ENCODE results near the gene SUMF1.

SUMF1 gene

GRCh38 chr3:4418156-4418555, 48.9 kb downstream of the SUMF1 start:
- in situ Hi-C loops (cut with MboI; ENCODE audit: low sequenced_read_pairs): no loop called here

- in situ Hi-C loops (cut with MboI; ENCODE audit: low sequenced_read_pairs): no loop called here
These were observed 49.6 kb downstream of the SUMF1 start for GRCh38 chr3:4417449-4417848.

- in situ Hi-C loops (cut with MboI; ENCODE audit: low sequenced_read_pairs): no loop called here
These were observed 50.1 kb downstream of the SUMF1 start for GRCh38 chr3:4416961-4417360.

GRCh38 chr3:4416427-4416945, 50.6 kb downstream of the SUMF1 start:
- in situ Hi-C loops (cut with MboI; ENCODE audit: low sequenced_read_pairs): no loop called here

- in situ Hi-C loops (cut with MboI; ENCODE audit: low sequenced_read_pairs): no loop called here
These were observed 53.6 kb downstream of the SUMF1 start for GRCh38 chr3:4413467-4413866.

- in situ Hi-C loops (cut with MboI; ENCODE audit: low sequenced_read_pairs): no loop called here
These were observed 55.2 kb downstream of the SUMF1 start for GRCh38 chr3:4411833-4412232.

GRCh38 chr3:4411236-4411635, 55.8 kb downstream of the SUMF1 start:
- in situ Hi-C loops (cut with MboI; ENCODE audit: low sequenced_read_pairs): no loop called here

GRCh38 chr3:4410606-4411005, 56.5 kb downstream of the SUMF1 start:
- in situ Hi-C loops (cut with MboI; ENCODE audit: low sequenced_read_pairs): no loop called here

GRCh38 chr3:4409971-4410573, 57.0 kb downstream of the SUMF1 start:
- in situ Hi-C loops (cut with MboI; ENCODE audit: low sequenced_read_pairs): no loop called here

- in situ Hi-C loops (cut with MboI; ENCODE audit: low sequenced_read_pairs): no loop called here
These were observed 57.7 kb downstream of the SUMF1 start for GRCh38 chr3:4409415-4409814.

- in situ Hi-C loops (cut with MboI; ENCODE audit: low sequenced_read_pairs): no loop called here
These were observed 58.1 kb downstream of the SUMF1 start for GRCh38 chr3:4408958-4409357.

GRCh38 chr3:4407941-4408340, 59.1 kb downstream of the SUMF1 start:
- in situ Hi-C loops (cut with MboI; ENCODE audit: low sequenced_read_pairs): no loop called here

- in situ Hi-C loops (cut with MboI; ENCODE audit: low sequenced_read_pairs): no loop called here
These were observed 60.1 kb downstream of the SUMF1 start for GRCh38 chr3:4406746-4407568.

GRCh38 chr3:4404881-4405280, 62.2 kb downstream of the SUMF1 start:
- in situ Hi-C loops (cut with MboI; ENCODE audit: low sequenced_read_pairs): no loop called here

- in situ Hi-C loops (cut with MboI; ENCODE audit: low sequenced_read_pairs): no loop called here
These were observed 65.6 kb downstream of the SUMF1 start for GRCh38 chr3:4401441-4401840.

GRCh38 chr3:4399476-4399875, 67.6 kb downstream of the SUMF1 start:
- in situ Hi-C loops (cut with MboI; ENCODE audit: low sequenced_read_pairs): no loop called here

GRCh38 chr3:4398941-4399245, 68.2 kb downstream of the SUMF1 start:
- in situ Hi-C loops (cut with MboI; ENCODE audit: low sequenced_read_pairs): no loop called here

- in situ Hi-C loops (cut with MboI; ENCODE audit: low sequenced_read_pairs): no loop called here
These were observed 68.7 kb downstream of the SUMF1 start for GRCh38 chr3:4398120-4398940.

- in situ Hi-C loops (cut with MboI; ENCODE audit: low sequenced_read_pairs): no loop called here
These were observed 69.6 kb downstream of the SUMF1 start for GRCh38 chr3:4397466-4397865.

GRCh38 chr3:4396542-4396941, 70.5 kb downstream of the SUMF1 start:
- in situ Hi-C loops (cut with MboI; ENCODE audit: low sequenced_read_pairs): no loop called here

GRCh38 chr3:4396006-4396405, 71.1 kb downstream of the SUMF1 start:
- in situ Hi-C loops (cut with MboI; ENCODE audit: low sequenced_read_pairs): no loop called here

GRCh38 chr3:4395448-4395847, 71.6 kb downstream of the SUMF1 start:
- in situ Hi-C loops (cut with MboI; ENCODE audit: low sequenced_read_pairs): no loop called here

All from hTERT RPE-1 (cell line).